NCI-H1105 treated with DMSO at 0.1 percent for 48 hours (cell line): Measurements from ENCODE around the gene HACL1.

Experiments used
- DNase-seq: peaks from one replicate; lab custom pipeline; 2025; lab: John Stamatoyannopoulos, UW

Gene HACL1

DNA sequence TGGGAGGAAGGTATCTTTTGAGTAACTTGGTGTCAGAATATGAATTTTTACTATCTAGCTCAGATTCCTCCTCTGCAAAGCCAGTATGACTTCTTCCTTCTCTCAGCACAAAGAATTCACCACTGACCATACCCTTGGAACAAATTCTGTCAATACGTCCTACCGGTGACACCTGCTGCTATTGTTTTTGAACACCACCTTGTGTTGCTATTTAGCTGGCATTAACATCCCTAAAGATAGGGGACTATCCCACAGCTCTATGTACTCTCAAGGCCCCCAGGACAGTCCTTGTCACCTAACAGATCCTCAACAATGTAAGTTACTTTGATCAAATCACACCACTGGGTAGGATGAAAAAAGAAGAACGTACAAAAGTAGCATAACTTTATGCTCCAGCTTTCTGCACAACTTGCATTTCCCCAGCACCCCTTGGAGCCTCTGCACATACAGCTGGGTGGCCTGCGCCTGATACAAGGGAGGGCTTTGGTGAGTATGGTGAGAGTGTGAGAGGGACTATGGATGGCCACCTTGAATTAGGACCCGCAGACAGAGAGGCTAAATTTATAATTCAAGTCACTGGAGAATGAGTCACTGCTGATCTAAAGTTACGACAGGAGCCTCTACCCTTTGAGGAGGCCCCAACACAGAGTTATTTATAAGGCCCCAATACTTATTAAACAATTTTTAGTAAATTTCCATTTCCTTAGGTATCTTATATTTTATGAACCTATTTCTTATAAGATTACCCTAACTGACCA lies 77.5 kb downstream of the HACL1 start:
- DNase-seq: no peak

DNA sequence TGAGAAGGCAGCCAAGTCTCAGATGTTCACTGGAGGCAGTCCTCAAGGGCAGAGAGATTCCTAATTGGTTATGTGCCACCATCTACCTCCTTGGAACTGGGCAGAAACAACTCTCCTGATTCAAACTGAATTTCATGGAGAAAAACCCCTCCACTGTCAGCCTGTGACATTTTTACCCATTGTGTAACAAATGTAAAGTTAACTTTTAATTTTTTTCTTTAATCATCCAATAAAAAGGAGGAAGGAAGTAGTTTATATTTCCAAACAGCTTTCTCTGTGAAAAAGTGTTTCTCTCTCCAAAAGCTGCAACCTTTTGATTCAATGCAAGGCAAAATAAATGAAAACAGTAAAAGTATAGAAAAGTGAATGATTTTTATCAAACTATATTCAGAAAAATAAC lies 79.4 kb downstream of the HACL1 start:
- no peak for DNase-seq

DNA sequence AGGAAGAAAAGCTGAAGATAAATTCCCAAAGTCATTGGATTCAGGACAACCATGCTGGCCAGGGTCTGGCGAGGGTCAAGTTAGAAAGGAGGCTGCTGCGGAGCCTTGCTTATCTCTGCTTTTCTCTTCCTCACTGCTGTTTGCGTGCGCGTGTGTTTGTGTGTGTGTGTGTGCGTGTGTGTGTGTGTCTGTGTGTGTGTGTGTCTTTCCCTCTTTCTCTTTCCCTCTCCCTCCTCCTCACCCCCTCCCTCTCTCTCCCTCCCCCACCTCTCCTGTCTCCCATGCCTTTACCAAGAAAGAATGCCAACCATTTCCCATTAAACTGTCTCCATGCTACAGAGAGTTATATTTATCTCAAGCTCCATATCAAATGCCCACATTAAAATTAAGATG lies 79.8 kb downstream of the HACL1 start, which contains the start of gene COLQ:
TSS of gene COLQ (minus strand) at position 134 of the 393 bp plus-strand sequence. CDS start at position 53, 81 bp downstream.
- DNase-seq: no peak

DNA sequence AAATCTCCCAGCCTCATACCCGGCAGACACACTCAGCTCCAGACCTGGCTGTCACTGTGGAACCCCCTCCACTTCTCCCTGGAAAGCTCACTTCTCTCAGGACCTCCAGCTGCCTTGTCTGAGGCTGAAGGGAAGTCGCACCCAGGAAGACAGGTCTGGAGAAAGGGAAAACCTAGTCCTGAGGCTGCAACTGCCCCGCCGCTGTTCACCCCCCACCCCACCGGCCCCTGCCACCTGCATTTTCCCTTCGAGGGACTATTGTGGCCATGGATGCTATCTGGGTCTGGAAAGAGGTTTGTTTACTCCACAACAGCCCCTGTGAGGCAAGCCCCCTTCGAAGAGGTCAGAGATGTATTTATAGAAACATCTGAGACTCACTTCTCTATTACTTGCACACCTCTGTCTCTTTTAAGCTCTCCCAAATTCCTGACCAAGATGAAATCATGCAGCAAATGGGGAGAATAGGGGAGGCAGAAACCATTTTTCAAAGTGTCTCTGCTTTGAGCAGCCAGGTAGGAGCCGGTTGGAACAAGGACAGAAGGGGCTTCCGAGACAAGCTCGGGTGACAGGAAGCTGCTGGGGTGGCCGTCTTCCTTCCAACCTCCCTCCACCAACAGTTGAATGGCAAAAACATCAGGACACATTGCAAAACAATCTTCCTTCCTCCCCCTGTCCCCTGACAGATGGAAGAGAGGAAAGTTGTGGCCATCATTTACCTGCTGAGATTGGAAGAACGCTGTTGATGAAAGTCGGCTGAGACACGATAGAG lies 80.4 kb downstream of the HACL1 start:
- no peak for DNase-seq

DNA sequence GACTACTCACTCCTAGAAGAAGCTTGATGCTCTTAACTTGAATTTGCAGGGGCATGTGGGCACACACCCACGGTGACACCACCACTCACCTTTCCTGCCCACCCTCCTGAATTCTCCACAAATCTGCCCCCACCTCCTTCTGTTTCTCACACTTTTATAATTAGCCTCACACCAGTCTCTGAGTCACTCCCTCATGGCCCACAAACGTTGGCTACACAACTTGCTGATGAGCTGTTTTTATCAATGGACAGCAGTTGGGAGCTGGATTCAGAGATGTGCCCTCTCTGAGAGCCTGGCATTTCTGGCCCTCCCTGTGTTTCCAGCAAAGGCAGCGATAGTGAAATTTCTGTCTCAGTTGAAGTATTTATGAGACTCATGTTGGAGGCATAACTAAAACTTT lies 81.2 kb downstream of the HACL1 start:
- DNase-seq: no peak

DNA sequence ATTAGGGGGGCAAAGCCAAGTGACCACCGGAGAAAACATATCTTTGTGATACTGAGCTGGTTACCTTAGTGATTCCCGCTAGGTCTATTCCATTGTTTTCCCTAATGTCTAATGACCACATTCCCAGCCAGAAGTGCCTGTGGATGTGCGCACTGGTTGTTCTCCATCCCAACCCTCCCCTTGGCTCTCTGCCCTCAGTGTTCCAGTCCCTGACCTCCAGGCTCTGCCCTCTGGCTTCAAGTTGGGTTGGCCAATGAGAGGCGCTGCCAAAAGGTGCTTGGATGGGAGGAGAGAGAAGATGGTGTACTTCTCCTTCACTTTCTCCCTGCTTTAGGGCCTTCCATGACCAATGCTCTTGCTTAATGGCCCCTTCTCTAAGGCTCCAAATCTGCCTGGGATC lies 82.3 kb downstream of the HACL1 start:
- DNase-seq: no peak

DNA sequence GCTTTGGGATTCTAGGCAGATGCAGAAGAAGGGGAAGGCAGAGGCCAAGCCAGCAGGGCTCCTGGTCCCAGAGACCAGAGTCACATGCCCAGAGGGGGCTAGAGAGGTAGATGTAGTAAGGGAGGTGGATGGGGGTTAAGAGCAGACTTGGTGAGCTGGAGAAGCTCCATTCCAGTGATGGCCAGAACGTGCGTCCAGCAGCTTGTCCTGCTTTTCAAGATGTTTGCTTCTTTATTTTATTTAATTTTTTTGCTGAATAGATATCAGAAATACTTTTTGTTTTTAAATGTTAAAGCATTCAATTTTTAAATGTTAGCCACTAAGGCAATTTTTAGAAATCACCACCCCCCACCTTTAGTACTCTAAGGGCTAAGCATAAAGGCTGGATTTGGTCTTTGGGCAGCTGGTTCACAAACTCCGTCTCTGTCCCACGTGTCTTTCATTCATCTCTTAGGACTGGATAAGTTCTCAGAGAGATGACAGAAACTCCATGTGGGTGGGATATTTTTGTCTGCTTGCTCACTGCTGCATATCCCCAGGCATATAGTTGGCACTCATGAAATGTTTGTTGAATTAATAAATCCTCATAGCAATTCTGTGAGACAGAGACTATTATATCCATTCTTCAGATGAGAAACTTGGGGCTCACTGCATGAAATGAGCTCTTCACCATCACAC lies 86.6 kb downstream of the HACL1 start:
- DNase-seq: no peak

DNA sequence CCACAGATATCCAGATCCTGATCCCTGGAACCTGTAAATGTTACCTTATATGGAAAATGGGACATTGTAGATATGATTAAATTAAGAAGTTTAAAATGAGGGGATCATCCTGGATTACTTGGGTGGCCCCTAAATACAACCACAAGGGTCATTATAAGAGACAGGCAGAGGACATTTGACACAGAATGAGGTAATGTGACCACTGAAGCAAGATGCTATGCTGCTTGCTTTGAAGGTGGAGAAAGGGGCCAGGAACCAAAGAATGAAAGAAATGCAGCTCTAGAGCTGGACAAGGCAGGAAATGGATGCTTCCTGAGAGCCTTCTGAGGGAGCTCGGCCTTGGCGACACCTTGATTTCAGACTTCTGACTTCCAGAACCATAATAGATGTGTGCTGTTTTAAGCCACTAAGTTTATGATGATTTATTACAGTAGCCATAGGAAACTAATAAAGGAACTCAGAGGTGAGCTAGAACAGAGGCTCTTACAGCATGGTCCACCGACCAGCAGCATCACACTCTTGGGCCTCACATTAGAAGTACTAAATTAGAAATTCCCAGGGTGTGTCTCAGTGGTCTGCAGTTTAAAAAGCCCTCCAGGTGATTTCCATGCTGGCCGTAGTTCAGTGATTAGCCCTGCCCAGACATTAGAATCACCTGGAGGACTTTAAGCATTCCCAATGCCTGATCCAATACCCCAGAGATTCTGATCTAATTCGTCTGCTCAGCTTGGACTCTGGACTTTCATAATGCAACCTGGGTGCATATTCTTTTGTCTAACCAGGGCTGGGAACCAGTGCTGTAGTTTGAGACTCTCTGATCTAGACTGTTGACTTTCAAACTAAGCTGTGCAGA lies 87.3 kb downstream of the HACL1 start:
- no peak for DNase-seq

DNA sequence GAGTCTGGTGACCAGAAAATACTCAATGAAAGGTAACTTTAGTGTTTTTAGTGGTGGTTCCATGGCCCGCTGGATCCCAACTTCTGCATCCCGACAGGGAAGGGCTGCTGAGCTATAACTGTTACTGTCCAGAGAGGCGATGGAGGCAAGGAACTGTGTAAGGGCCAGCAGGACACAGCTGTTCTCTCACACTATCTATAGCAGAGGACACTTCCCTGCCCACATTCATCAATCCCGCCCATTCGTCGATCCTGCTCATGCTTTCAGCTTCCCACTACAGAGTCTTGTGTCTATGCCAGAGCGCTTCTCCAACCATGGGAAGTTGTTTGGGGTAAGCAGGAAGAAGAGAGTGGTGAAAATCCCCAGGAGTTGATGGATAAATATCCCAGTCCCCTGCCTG lies 88.3 kb downstream of the HACL1 start:
- no peak for DNase-seq

DNA sequence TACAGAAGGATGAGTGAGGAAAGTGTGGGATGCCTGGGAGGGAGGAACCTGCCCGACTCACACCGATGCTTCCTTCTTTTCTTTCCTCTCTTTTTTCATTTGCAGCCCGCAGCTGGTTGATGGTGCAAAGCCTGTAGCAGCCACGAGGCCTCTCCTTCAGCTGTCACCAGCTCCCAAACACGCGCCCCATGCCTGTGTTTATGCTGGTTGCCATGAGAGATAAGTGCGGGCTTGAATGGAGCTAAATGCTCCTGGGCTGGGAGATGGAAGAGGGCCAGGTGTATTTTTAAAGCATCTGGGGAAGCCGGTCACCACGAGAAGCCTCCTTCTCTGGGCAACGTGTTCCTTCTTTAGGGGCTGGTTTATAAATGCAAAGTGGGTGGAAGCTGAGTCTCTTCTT lies 89.2 kb downstream of the HACL1 start:
- DNase-seq: peak; percentile 89

DNA sequence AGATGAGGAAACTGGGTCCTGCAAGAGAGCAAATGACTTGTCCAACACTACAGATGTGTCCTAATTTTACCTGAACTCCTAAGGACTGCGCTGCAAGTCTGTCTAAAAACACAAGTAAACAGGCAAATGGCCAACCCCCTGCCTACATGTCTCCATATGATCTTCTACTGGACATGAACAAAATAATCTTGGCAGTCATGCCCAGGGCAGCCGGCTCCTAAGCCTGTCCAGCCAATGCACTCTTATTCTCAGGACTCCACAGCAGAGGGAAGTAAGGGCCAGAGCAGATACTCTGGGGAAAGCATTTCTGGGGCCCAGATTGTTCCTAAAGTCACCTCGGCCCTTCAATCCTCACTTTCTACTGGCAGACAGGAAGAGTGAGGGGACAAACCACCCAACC lies 90.2 kb downstream of the HACL1 start:
- DNase-seq: no peak
